IMR-90 (cell line): Measurements from ENCODE around the gene SLC45A2.

ENCODE experiments used
- CHD1 ChIP-seq: IDR thresholded peaks from 2 replicates; pipeline ENCODE4 v1.6.1; 2012; ENCODE audit warnings: low read depth, low read length, improper control_type of control experiment
- CTCF ChIP-seq: conservative IDR thresholded peaks from 2 replicates; pipeline ENCODE4 v1.5.1; 2012; ENCODE audit warnings: mild to moderate bottlenecking, low read depth, low read length, improper control_type of control experiment
- MXI1 ChIP-seq: IDR thresholded peaks from 2 replicates; pipeline ENCODE4 v1.6.1; 2012; ENCODE audit warnings: low read depth, mild to moderate bottlenecking, low read length, moderate library complexity, borderline replicate concordance
- NFE2L2 ChIP-seq: fragments of 150-350 bp; IDR thresholded peaks from 2 replicates; pipeline ENCODE4 v1.6.1; 2016; ENCODE audit warnings: low read depth, mild to moderate bottlenecking, low read length
- POLR2A ChIP-seq: IDR thresholded peaks from 2 replicates; pipeline ENCODE4 v1.6.1; 2012; ENCODE audit warnings: mild to moderate bottlenecking, low read depth, low read length
- RAD21 ChIP-seq: IDR thresholded peaks from 2 replicates; pipeline ENCODE4 v1.6.1; 2012; ENCODE audit warnings: low read length, improper control_type of control experiment
- SMC3 ChIP-seq: fragments of 150-350 bp; IDR thresholded peaks from 2 replicates; pipeline ENCODE4 v1.6.1; 2016; ENCODE audit warnings: low read depth, mild to moderate bottlenecking, antibody characterized with exemption, low read length, moderate library complexity
- USF2 ChIP-seq: fragments of 150-350 bp; IDR thresholded peaks from 2 replicates; pipeline ENCODE4 v1.6.1; 2017; ENCODE audit warnings: mild to moderate bottlenecking, antibody characterized with exemption, low read length, low read depth

DNA sequence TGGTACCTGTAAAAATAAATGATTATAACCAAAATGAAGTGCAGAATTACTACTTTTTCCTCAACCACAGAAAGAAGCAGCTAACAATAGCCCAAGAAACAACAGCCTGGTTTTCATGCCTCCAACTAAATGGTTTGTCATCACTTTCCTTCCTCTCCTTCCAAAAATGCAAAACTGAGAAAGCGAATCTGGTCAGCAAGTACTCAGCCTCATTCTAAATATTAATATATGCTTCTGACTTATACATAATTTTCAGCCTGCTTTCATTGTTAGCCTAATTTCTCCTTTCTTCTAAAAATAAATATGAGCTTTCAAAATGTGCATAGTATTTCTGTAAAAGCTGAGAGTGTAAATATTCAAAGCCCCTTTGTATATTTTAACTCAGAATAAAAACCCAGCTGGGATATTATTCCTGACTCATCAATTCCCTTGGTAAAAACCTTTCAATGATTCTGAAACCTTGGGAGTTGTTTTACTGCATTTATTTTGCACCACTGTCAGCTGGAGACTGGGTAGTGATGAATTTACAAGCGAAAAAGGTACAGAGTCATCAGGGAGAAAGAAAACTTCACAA lies 26.8 kb downstream of the SLC45A2 start:
- TF ChIP-seq CTCF (no peak), RAD21 (no peak), USF2 (no peak), MXI1 (no peak), CHD1 (no peak), NFE2L2 (no peak), SMC3 (no peak), POLR2A (no peak)
